ENCODE results near the gene ADAMTSL1.

DNA sequence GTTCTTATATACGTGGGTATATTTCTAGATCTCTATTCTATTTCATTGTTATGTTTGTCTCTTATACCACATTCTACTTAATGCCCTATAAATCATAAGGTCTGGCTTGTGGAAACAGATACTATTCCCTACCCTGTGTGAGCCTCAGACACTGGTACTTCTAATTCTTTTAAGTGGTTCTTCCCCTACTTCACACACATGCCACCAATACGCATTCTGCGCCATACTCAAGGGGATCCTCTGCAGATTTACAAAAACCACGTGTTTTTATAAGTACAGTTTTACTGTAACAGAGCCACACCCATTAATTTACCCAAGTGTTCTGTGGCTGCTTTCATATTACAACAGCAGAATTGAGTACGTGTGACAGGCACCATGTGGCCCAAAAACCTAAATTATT is 363.4 kb downstream of the ADAMTSL1 start:
- TF ChIP-seq, protein P1, sequence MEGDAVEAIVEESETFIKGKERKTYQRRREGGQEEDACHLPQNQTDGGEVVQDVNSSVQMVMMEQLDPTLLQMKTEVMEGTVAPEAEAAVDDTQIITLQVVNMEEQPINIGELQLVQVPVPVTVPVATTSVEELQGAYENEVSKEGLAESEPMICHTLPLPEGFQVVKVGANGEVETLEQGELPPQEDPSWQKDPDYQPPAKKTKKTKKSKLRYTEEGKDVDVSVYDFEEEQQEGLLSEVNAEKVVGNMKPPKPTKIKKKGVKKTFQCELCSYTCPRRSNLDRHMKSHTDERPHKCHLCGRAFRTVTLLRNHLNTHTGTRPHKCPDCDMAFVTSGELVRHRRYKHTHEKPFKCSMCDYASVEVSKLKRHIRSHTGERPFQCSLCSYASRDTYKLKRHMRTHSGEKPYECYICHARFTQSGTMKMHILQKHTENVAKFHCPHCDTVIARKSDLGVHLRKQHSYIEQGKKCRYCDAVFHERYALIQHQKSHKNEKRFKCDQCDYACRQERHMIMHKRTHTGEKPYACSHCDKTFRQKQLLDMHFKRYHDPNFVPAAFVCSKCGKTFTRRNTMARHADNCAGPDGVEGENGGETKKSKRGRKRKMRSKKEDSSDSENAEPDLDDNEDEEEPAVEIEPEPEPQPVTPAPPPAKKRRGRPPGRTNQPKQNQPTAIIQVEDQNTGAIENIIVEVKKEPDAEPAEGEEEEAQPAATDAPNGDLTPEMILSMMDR (IDR thresholded peaks at IDR 0.05), result no peak
- no peak for TF ChIP-seq POLR2A (IDR thresholded peaks at IDR 0.05)

All from right lobe of liver (tissue), 4 donors.